ENCODE results near the gene PAOX. TPM values are rescaled to one million over a fixed set of nuclear protein-coding genes. Genes with fewer than 3 reads are reported as not detected.

The PAOX gene
- total RNA-seq, 4 donors from 2014 or later = 7.1 to 14.5 (median 9.6) TPM

GRCh38 chr10:133377818-133378250 is 1.2 kb upstream of the PAOX start:
- peak overlapping the region; percentile 82 to 93 for H3K4me3 ChIP-seq
- H3K27me3 ChIP-seq = no peaks in the 10 kb centered on the region
- H3K36me3 ChIP-seq = peaks cover 0 to 15% of the 10 kb centered on the region in 2 donors
- WGBS, 2 donors (ENCODE audit: low coverage in 1 of 2) = no CpG with 5 or more reads among the region's 20 CpGs
- H3K4me1 ChIP-seq = peaks cover 0 to 37% (median 16%) of the 10 kb centered on the region in 3 donors
- peak overlapping the region in 3 of 4 donors; percentile 87 to 88 (median 88) for H3K27ac ChIP-seq
- TF ChIP-seq CTCF (IDR thresholded peaks at IDR 0.05) = no peak
- no peak for TF ChIP-seq POLR2AphosphoS5 (IDR thresholded peaks at IDR 0.05)
- no peak for TF ChIP-seq POLR2A (IDR thresholded peaks at IDR 0.05)
- no peak for TF ChIP-seq EP300 (IDR thresholded peaks at IDR 0.05)
- no peaks in the 10 kb centered on the region for H3K9me3 ChIP-seq
- ATAC-seq = no peak

DNA sequence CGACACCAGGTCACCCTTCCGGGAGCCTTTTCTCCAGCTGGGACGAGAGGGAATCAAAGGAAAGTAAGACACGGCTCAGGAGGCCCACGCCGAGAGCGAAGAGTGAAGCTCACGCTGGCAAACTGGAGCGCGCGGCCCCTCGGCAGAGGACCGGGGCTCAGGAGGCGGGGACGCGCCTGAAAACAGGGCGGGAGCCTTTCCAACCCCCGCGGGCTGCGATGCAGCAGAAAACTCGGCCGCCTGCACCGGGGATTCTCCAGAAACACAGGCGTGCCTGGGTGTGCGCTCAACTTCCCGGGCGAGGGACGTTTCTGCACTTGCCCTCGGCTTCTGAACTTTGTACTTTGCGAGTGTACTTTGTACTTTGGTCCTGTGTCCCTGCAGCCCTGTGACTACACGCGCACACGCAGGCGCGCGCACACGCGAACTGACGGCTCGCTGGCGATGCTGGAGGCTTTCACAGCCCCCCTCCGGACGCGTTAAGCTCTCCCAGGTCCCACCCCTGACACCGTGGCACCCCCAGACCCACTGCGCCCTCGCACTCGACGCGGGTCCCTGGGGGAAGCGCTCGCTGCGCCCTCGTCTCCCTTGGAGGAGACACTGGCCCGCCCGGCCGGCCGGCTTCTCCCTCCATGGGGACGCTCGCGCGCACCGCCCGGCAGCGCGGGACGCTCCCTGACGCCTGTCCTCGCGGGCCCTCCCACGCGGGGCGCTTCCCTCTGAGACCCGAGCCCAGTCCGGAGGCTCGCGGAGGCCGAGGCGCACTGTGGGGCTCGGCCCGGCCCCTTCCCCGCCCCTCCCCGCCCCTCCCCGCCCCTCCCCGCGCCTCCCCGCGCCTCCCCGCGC is 588 bp upstream of the PAOX start:
- Histone ChIP-seq H3K4me1 (peaks cover 0 to 37% (median 16%) of the 10 kb centered on the region in 3 donors), H3K36me3 (peaks cover 0 to 21% of the 10 kb centered on the region in 2 donors), H3K27me3 (no peaks in the 10 kb centered on the region), H3K9me3 (no peaks in the 10 kb centered on the region), H3K27ac (peak overlapping the region; percentile 56 to 88 (median 88)), H3K4me3 (peak overlapping the region; percentile 82 to 93)
- peak; percentile 64 for ATAC-seq
- TF ChIP-seq EP300 (IDR thresholded peaks at IDR 0.05) = no peak
- no peak for TF ChIP-seq POLR2AphosphoS5 (IDR thresholded peaks at IDR 0.05)
- peak; percentile 13 to 61 for TF ChIP-seq POLR2A (IDR thresholded peaks at IDR 0.05)
- no peak for TF ChIP-seq CTCF (IDR thresholded peaks at IDR 0.05)
- WGBS, 2 donors (ENCODE audit: low coverage in 1 of 2) = no CpG with 5 or more reads among the region's 90 CpGs

- peak overlapping the region; percentile 81 to 93 for H3K4me3 ChIP-seq
- H3K36me3 ChIP-seq = peaks cover 0 to 37% of the 10 kb centered on the region in 2 donors
- TF ChIP-seq POLR2A (IDR thresholded peaks at IDR 0.05) (no peak), POLR2AphosphoS5 (IDR thresholded peaks at IDR 0.05) (no peak), EP300 (IDR thresholded peaks at IDR 0.05) (no peak), CTCF (IDR thresholded peaks at IDR 0.05) (no peak)
- H3K27me3 ChIP-seq = no peaks in the 10 kb centered on the region
- peak overlapping the region in 3 of 4 donors; percentile 78 to 88 (median 88) for H3K27ac ChIP-seq
- H3K4me1 ChIP-seq = peaks cover 0 to 26% (median 10%) of the 10 kb centered on the region in 3 donors
- ATAC-seq = peak; percentile 1
- no peaks in the 10 kb centered on the region for H3K9me3 ChIP-seq
- WGBS, 2 donors (ENCODE audit: low coverage in 1 of 2) = 33% methylated on average over 4 of the region's 36 CpGs; no CpG with 5 or more reads in 1 of the 2 donors
Measured at GRCh38 chr10:133379801-133380666, 972 bp downstream of the PAOX start.

DNA sequence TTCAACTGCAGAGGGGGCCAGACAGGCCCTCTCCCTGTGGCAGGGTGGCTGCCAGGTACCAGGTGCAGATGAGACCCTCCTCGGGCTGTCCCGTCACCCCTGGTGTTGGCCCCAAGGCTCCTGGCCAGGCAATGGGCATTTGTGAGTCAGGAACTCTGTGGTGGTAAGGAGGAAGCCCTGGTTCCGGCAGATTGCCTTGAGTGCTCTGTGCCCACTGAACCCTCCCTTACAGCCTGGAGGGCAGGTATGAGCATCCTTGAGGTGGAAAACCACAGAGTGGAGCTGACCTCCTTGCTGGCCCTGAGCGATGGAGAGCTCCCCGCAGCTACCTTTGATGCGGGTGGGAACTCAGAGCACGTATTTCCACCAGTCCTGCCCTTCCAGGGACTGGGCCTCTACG is 2.0 kb downstream of the PAOX start:
- peaks cover 0 to 41% of the 10 kb centered on the region in 2 donors for H3K36me3 ChIP-seq
- no peak overlapping the region for H3K27ac ChIP-seq
- no peak for ATAC-seq
- H3K9me3 ChIP-seq = no peaks in the 10 kb centered on the region
- H3K4me3 ChIP-seq = no peak overlapping the region
- H3K4me1 ChIP-seq = peaks cover 0 to 26% (median 10%) of the 10 kb centered on the region in 3 donors
- 80 to 91% methylated on average over 1 to 4 of the region's 8 CpGs for WGBS, 2 donors (ENCODE audit: low coverage in 1 of 2)
- H3K27me3 ChIP-seq = no peaks in the 10 kb centered on the region
- TF ChIP-seq POLR2AphosphoS5 (IDR thresholded peaks at IDR 0.05) = no peak
- no peak for TF ChIP-seq POLR2A (IDR thresholded peaks at IDR 0.05)
- no peak for TF ChIP-seq EP300 (IDR thresholded peaks at IDR 0.05)
- TF ChIP-seq CTCF (IDR thresholded peaks at IDR 0.05) = no peak
